AG10803 (cell line): Measurements from ENCODE around the gene SIX1.
A peak's percentile ranks its signal among the peaks of the same experiment; 100 is the strongest.

ENCODE experiments used
- DNase-seq: peaks from one replicate; pipeline ENCODE4 v3.0.0; 2010; ENCODE audit warnings: low read depth
- H3K4me3 ChIP-seq: 2 replicates; pipeline ENCODE4 v1.5.1; 2011; ENCODE audit warnings: mild to moderate bottlenecking, low read length, control low read depth
- CTCF ChIP-seq: conservative IDR thresholded peaks from 2 replicates; pipeline ENCODE4 v1.5.1; 2011; ENCODE audit warnings: mild to moderate bottlenecking, low read length, control low read depth, inconsistent platforms

SIX1 gene

GRCh38 chr14:60661721-60662120 is 12.4 kb upstream of the SIX1 start:
- TF ChIP-seq CTCF: no peak
- H3K4me3 ChIP-seq: no peak overlapping the region
- DNase-seq: no peak

GRCh38 chr14:60658909-60659585 is 9.8 kb upstream of the SIX1 start:
- no peak for DNase-seq
- TF ChIP-seq CTCF: no peak
- H3K4me3 ChIP-seq: no peak overlapping the region

GRCh38 chr14:60658211-60658690 is 9.0 kb upstream of the SIX1 start:
- no peak for DNase-seq
- TF ChIP-seq CTCF: no peak
- peak overlapping the region; percentile 77 for H3K4me3 ChIP-seq

GRCh38 chr14:60657456-60658210 is 8.4 kb upstream of the SIX1 start:
- DNase-seq: no peak
- no peak for TF ChIP-seq CTCF
- peak overlapping the region; percentile 77 for H3K4me3 ChIP-seq

- DNase-seq: peak; percentile 70
- H3K4me3 ChIP-seq: peak overlapping the region; percentile 77
- peak; percentile 49 for TF ChIP-seq CTCF
These were observed 7.6 kb upstream of the SIX1 start for GRCh38 chr14:60656686-60657455.

GRCh38 chr14:60655898-60656685 is 6.8 kb upstream of the SIX1 start:
- DNase-seq: no peak
- peak overlapping the region; percentile 77 for H3K4me3 ChIP-seq
- TF ChIP-seq CTCF: no peak
